ENCODE results near the gene PPP6R3.

PPP6R3 gene

DNA sequence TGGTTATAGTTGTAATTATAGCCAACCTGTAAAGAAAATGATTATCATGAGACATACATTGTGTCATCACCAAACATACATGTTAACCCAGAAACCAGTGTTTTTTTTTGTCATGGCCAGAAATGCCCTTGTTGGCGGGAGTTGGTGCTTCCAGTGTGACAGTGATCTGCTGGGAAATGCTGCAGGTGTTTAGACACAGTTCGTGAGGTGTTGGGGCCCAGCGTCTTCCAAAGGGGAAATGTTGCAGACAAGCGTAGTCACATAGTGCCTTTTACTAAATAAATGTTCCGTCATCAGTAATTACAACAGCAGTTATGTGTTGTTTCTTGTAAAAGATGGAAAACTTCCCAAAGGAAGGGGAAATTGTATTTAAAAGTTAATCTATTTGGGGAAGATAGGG is 131.2 kb downstream of the PPP6R3 start:
- DNase-seq (ENCODE audit: low spot score): no peak
- TF ChIP-seq, protein P1, sequence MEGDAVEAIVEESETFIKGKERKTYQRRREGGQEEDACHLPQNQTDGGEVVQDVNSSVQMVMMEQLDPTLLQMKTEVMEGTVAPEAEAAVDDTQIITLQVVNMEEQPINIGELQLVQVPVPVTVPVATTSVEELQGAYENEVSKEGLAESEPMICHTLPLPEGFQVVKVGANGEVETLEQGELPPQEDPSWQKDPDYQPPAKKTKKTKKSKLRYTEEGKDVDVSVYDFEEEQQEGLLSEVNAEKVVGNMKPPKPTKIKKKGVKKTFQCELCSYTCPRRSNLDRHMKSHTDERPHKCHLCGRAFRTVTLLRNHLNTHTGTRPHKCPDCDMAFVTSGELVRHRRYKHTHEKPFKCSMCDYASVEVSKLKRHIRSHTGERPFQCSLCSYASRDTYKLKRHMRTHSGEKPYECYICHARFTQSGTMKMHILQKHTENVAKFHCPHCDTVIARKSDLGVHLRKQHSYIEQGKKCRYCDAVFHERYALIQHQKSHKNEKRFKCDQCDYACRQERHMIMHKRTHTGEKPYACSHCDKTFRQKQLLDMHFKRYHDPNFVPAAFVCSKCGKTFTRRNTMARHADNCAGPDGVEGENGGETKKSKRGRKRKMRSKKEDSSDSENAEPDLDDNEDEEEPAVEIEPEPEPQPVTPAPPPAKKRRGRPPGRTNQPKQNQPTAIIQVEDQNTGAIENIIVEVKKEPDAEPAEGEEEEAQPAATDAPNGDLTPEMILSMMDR (IDR thresholded peaks at IDR 0.05; ENCODE audit: extremely low read depth, insufficient read depth, missing control alignments): no peak
- in situ Hi-C loops (cut with MboI; ENCODE audit: low pct_unique_long_range_greater_than_20kb, low sequenced_read_pairs, unreplicated experiment): no loop called here

DNA sequence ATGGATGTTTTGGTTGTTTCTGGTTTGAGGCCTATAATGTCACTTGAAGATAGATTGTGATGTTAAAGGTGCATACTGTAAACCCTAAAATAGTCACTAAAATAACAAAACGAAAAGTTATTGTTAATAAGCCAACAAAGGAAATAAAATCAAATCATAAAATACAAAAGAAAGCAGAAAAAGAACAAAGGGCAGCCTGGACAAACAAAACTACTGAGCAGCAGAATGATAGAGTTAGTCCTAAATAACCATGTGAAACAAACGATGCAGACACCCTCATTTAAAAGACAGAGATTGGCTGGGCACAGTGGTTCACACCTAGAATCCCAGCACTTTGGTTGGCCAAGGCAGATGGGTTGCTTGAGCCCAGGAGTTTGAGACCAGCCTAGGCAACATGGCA is 132.9 kb downstream of the PPP6R3 start:
- in situ Hi-C loops (cut with MboI; ENCODE audit: low pct_unique_long_range_greater_than_20kb, low sequenced_read_pairs, unreplicated experiment): no loop called here
- DNase-seq (ENCODE audit: low spot score): no peak
- TF ChIP-seq, protein P1 (IDR thresholded peaks at IDR 0.05; ENCODE audit: extremely low read depth, insufficient read depth, missing control alignments): no peak

DNA sequence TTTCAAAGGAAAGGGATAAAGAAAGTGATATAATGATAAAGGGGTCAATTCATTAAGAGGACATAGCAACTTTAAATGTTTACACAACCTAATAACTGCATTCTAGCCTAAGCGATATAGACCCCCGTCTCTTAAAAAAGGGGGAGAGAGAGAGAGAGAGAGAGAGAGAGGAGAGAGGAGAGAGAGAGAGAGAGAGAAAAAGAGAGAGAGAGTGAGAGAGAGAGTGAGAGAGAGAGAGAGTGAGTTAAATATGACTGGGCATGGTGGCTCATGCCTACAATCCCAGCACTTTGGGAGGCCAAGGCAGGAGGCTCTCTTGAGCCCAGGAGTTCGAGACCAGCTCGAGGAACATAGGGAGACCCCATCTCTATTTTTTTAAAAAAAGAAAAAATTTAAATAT is 133.6 kb downstream of the PPP6R3 start:
- in situ Hi-C loops (cut with MboI; ENCODE audit: low pct_unique_long_range_greater_than_20kb, low sequenced_read_pairs, unreplicated experiment): no loop called here
- TF ChIP-seq, protein P1 (IDR thresholded peaks at IDR 0.05; ENCODE audit: extremely low read depth, insufficient read depth, missing control alignments): no peak

DNA sequence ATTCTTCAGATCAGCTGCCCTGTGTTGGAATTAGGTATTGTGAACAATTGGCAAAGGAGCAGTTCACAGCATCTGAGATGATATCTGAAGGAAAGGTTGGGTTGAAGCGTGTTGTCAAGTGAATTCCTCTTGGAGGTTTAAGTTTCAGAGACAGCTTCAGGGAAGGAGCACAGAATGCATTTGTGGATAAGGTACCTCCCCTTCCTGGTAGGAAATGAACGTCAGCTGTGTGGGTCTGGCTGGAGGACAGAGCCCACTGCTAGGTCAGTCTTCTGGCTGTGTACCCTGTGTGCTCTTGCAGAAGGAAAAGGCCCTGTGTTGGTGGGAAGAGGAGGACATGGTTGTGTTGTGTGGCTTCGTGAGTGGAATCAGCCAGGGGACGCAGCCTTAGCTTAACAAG is 135.7 kb downstream of the PPP6R3 start:
- in situ Hi-C loops (cut with MboI; ENCODE audit: low pct_unique_long_range_greater_than_20kb, low sequenced_read_pairs, unreplicated experiment): no loop called here
- no peak for DNase-seq (ENCODE audit: low spot score)
- TF ChIP-seq, protein P1 (IDR thresholded peaks at IDR 0.05; ENCODE audit: extremely low read depth, insufficient read depth, missing control alignments): no peak

More for the DNA sequence above, 133.6 kb downstream of the PPP6R3 start:
- no peak for DNase-seq (ENCODE audit: low spot score)

DNA sequence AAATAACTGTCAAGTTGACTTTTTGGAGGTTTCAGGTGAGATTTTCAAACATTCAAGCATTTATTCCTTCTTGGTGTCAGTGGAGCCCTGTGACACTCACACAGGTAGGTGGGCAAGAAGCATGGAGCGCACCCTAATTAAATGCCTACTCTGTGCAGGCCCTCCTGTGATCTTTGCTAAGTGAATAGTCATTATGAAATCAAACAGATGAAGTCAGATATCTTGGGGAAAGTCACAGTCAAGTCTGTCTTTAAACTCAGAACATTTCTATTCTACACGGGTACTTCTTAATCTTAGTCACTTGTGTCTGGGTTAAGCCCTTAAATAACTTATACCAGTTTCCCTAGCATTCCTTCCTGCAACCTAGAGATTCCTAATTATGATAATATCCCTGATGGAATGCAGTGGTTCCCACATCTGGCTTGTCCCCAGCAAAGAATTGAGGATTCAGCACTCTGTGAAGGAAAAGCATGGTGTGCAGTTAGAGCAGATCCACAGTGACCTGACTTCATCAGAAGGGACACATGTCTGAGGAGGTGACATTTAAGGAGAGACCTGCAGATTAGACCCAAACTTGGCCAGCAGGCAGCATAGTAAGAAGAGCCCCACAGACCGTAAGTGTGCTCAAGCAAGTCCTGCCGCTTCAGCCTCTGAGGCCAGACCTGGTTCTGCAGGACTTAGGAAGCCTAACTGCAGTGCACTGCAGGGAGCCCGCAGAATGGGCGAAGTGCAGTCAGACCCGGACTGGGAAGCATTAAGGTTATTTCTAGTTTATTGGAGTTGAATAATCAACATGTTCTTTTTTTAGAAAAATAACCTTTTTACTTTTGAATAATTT is 138.5 kb downstream of the PPP6R3 start:
- TF ChIP-seq, protein P1 (IDR thresholded peaks at IDR 0.05; ENCODE audit: extremely low read depth, insufficient read depth, missing control alignments): no peak
- DNase-seq (ENCODE audit: low spot score): no peak
- in situ Hi-C loops (cut with MboI; ENCODE audit: low pct_unique_long_range_greater_than_20kb, low sequenced_read_pairs, unreplicated experiment): no loop called here

DNA sequence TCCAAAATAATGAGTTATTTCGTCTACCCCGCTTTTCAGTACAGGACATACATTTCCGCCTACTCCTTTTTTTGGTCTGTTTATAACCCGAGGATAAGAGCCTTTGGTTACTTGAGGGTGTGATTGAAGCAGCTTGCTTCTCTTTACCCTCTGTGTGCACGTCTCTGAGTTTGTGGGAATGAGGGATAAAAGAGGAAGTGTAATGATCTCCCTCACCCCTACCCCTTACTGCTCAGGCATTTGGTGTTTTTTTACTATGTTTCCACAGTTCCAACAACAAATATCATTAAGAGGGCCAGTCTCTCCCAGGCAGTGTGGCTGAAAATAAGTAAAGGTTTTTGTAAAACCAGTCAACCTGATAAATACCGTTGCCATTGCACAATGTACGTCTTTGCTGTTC is 140.6 kb downstream of the PPP6R3 start:
- in situ Hi-C loops (cut with MboI; ENCODE audit: low pct_unique_long_range_greater_than_20kb, low sequenced_read_pairs, unreplicated experiment): no loop called here
- TF ChIP-seq, protein P1 (IDR thresholded peaks at IDR 0.05; ENCODE audit: extremely low read depth, insufficient read depth, missing control alignments): no peak
- no peak for DNase-seq (ENCODE audit: low spot score)

Measured in GM13977 (cell line).